Measurements from ENCODE around the gene ACOT7. TPM values are rescaled to one million over a fixed set of nuclear protein-coding genes. Genes with fewer than 3 reads are reported as not detected.

ACOT7 gene
- total RNA-seq, 2 experiments from 2014 or later: 23.4 to 53.6 TPM

GRCh38 chr1:6410248-6410893 is 16.8 kb upstream of the ACOT7 start:
- no peak overlapping the region for H3K4me2 ChIP-seq (ENCODE audit: low read length)
- TF ChIP-seq EZH2phosphoT487 (IDR thresholded peaks at IDR 0.05; ENCODE audit: borderline replicate concordance, low read depth, low read length): no peak
- no peaks in the 10 kb centered on the region for H4K20me1 ChIP-seq (ENCODE audit: insufficient read depth, low read length)
- no peak overlapping the region for H3K27ac ChIP-seq (ENCODE audit: low read depth, low read length, poor library complexity, severe bottlenecking)
- H3K36me3 ChIP-seq (ENCODE audit: insufficient read depth, low read length): no peaks in the 10 kb centered on the region
- no peaks in the 10 kb centered on the region for H3K4me1 ChIP-seq (ENCODE audit: insufficient read depth, low read length, poor library complexity, severe bottlenecking)
- H3K9me2 ChIP-seq (ENCODE audit: insufficient read depth, low read length): no peaks in the 10 kb centered on the region
- intact Hi-C loops (cut with micrococcal nuclease; ENCODE audit: unreplicated experiment): no loop called here
- DNase-seq (ENCODE audit: low spot score): no peak
- H3K9me3 ChIP-seq (ENCODE audit: low read length): no peaks in the 10 kb centered on the region
- no peaks in the 10 kb centered on the region for H3K79me2 ChIP-seq (ENCODE audit: insufficient read depth, low read depth, low read length)
- no peak overlapping the region for H2AFZ ChIP-seq (ENCODE audit: low read length)
- ChIA-PET POLR2A (no interaction called here), CTCF (ENCODE audit: unreplicated experiment) (no interaction called here)
- no TSS peak for BruUV-seq (replicated peaks)
- no peak overlapping the region for H3K4me3 ChIP-seq (ENCODE audit: low read depth, low read length, poor library complexity, severe bottlenecking)

- no peak overlapping the region for H3K4me2 ChIP-seq (ENCODE audit: low read length)
- no TSS peak for BruUV-seq (replicated peaks)
- no peaks in the 10 kb centered on the region for H4K20me1 ChIP-seq (ENCODE audit: insufficient read depth, low read length)
- no peak for DNase-seq (ENCODE audit: low spot score)
- no peaks in the 10 kb centered on the region for H3K4me1 ChIP-seq (ENCODE audit: insufficient read depth, low read length, poor library complexity, severe bottlenecking)
- H3K9me3 ChIP-seq (ENCODE audit: low read length): no peaks in the 10 kb centered on the region
- H3K36me3 ChIP-seq (ENCODE audit: insufficient read depth, low read length): no peaks in the 10 kb centered on the region
- no peaks in the 10 kb centered on the region for H3K79me2 ChIP-seq (ENCODE audit: insufficient read depth, low read depth, low read length)
- no peak for TF ChIP-seq EZH2phosphoT487 (IDR thresholded peaks at IDR 0.05; ENCODE audit: borderline replicate concordance, low read depth, low read length)
- TF ChIP-seq, protein P1, sequence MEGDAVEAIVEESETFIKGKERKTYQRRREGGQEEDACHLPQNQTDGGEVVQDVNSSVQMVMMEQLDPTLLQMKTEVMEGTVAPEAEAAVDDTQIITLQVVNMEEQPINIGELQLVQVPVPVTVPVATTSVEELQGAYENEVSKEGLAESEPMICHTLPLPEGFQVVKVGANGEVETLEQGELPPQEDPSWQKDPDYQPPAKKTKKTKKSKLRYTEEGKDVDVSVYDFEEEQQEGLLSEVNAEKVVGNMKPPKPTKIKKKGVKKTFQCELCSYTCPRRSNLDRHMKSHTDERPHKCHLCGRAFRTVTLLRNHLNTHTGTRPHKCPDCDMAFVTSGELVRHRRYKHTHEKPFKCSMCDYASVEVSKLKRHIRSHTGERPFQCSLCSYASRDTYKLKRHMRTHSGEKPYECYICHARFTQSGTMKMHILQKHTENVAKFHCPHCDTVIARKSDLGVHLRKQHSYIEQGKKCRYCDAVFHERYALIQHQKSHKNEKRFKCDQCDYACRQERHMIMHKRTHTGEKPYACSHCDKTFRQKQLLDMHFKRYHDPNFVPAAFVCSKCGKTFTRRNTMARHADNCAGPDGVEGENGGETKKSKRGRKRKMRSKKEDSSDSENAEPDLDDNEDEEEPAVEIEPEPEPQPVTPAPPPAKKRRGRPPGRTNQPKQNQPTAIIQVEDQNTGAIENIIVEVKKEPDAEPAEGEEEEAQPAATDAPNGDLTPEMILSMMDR (conservative IDR thresholded peaks at IDR 0.05; ENCODE audit: low read length): no peak
- no peak overlapping the region for H3K4me3 ChIP-seq (ENCODE audit: low read depth, low read length, poor library complexity, severe bottlenecking)
- H3K9me2 ChIP-seq (ENCODE audit: insufficient read depth, low read length): no peaks in the 10 kb centered on the region
- H3K27ac ChIP-seq (ENCODE audit: low read depth, low read length, poor library complexity, severe bottlenecking): no peak overlapping the region
- POLR2A ChIA-PET: no interaction called here
- intact Hi-C loops (cut with micrococcal nuclease; ENCODE audit: unreplicated experiment): loop anchor here (10.0 kb wide), 1 partner anchor 65 kb away; no protein-coding TSS in a partner anchor
- H2AFZ ChIP-seq (ENCODE audit: low read length): no peak overlapping the region
- CTCF ChIA-PET (ENCODE audit: unreplicated experiment): no interaction called here
Measured at GRCh38 chr1:6409733-6410132, 16.2 kb upstream of the ACOT7 start.

DNA sequence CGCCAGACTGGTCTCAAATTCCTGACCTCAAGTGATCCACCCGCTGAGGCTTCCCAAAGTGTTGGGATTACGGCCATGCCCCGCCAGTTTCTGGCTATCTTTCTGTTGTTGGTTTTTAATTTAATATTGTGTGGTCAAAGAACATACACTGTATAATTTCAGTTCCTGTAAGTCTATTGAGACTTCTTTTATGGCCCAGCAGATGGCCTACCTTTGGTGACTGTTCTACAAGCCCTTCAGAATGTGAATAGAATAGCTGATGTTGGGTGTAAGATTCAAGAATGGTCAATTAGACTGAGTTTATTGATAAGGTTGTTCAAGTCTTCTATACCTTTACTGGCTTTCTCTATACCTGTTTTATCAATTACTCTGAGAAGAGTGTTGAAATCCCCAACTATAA is 15.5 kb upstream of the ACOT7 start:
- Histone ChIP-seq H3K79me2 (ENCODE audit: insufficient read depth, low read depth, low read length) (no peaks in the 10 kb centered on the region), H3K36me3 (ENCODE audit: insufficient read depth, low read length) (no peaks in the 10 kb centered on the region), H2AFZ (ENCODE audit: low read length) (no peak overlapping the region), H3K4me2 (ENCODE audit: low read length) (no peak overlapping the region), H4K20me1 (ENCODE audit: insufficient read depth, low read length) (no peaks in the 10 kb centered on the region), H3K4me3 (ENCODE audit: low read depth, low read length, poor library complexity, severe bottlenecking) (no peak overlapping the region), H3K9me3 (ENCODE audit: low read length) (no peaks in the 10 kb centered on the region), H3K4me1 (ENCODE audit: insufficient read depth, low read length, poor library complexity, severe bottlenecking) (no peaks in the 10 kb centered on the region), H3K9me2 (ENCODE audit: insufficient read depth, low read length) (no peaks in the 10 kb centered on the region), H3K27ac (ENCODE audit: low read depth, low read length, poor library complexity, severe bottlenecking) (no peak overlapping the region)
- POLR2A ChIA-PET: no interaction called here
- TF ChIP-seq, protein P1 (conservative IDR thresholded peaks at IDR 0.05; ENCODE audit: low read length): peak; percentile 32; the same call in 1 of the 2 replicates
- no peak for TF ChIP-seq EZH2phosphoT487 (IDR thresholded peaks at IDR 0.05; ENCODE audit: borderline replicate concordance, low read depth, low read length)
- intact Hi-C loops (cut with micrococcal nuclease; ENCODE audit: unreplicated experiment): loop anchor here (10.0 kb wide), 1 partner anchor 64 kb away; no protein-coding TSS in a partner anchor
- DNase-seq (ENCODE audit: low spot score): no peak
- CTCF ChIA-PET (ENCODE audit: unreplicated experiment): no interaction called here
- BruUV-seq (replicated peaks): no TSS peak

Data from OCI-LY7 (cell line).